Measurements from ENCODE around the gene ATP6V0D1.
A peak's percentile ranks its signal among the peaks of the same experiment; 100 is the strongest.

ATP6V0D1 gene

GRCh38 chr16:67445126-67445426, 35.9 kb downstream of the ATP6V0D1 start:
- no peak for DNase-seq

GRCh38 chr16:67444259-67445125, 36.5 kb downstream of the ATP6V0D1 start:
- DNase-seq: no peak

DNA sequence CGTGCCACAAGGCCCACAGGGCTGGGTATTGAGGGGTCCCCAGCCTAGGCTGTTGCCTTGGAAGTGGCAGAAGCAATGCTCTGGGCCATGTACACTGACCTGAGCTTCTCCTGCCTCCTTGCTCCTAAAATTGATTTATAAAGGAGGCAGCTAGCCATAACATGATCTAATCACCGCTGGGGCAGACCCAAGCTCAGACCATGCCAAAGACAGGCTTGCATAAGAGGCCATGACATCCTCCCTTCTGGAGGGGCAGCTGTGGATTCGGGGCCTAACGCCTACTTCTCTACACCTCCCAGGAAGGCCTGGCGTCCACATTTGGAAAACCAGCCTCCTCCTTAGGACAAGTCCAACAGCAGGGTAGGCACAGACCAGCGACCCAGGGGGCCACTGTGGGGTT, 37.7 kb downstream of the ATP6V0D1 start:
- peak in 1 of 2 experiments; percentile 29 for DNase-seq

DNA sequence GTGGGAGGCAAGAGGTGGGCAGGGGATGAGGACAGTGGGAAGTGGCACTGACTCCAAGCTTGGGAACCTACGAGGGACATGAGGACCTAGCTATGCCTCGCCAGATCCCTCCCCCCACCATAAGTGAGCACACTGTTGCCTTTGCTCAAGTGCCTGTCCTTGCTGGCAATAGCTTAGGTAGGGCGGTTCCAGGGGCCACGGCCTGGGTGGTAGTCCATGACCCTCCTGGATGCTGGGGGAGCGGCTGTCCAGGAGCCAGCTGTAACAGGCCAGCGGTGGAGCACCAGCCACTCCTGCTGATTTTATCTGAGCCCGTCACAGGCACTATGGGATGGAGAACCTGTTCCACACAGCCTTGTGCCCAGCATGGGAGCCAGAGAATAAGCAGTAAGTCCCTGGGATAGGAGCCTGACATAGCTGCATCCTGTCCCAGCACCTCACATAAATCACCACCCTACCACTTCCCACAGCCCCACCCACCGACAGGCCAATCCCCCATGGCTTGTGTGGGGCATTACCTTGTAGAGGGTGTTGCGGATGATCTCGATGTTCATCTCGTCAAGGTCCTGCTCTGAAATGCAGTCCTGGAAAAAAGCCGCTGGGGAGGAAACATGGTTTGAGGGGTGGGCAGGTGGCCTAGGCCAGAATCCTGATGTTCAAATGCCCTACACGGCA, 38.2 kb downstream of the ATP6V0D1 start:
- DNase-seq: no peak

GRCh38 chr16:67441907-67442306, 39.0 kb downstream of the ATP6V0D1 start:
- peak in 1 of 2 experiments; percentile 67 for DNase-seq

DNA sequence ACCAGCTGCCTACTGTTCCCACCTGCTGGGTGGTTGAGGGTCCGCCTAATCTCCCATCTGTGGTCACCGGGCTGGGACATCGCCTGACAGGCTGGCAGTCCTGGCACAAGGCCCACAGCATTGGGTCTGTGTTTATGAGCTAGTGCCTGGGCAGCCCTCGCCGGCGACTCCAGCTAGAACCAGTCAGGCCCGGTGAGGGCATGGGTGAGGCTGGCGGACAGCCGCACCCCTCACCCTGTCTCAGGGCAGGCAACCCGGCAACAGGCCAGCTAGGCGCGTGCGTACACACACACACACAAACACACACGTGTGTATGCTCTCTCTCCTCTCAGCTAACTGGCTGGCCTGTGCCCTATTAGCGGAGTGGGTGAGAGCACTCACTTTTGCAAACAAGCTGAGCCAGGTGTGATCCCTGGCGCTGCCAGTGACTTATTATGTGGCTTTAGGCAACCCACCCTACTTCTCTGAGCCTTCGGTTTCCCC, 39.6 kb downstream of the ATP6V0D1 start:
- DNase-seq: peak in 1 of 2 experiments; percentile 83

DNA sequence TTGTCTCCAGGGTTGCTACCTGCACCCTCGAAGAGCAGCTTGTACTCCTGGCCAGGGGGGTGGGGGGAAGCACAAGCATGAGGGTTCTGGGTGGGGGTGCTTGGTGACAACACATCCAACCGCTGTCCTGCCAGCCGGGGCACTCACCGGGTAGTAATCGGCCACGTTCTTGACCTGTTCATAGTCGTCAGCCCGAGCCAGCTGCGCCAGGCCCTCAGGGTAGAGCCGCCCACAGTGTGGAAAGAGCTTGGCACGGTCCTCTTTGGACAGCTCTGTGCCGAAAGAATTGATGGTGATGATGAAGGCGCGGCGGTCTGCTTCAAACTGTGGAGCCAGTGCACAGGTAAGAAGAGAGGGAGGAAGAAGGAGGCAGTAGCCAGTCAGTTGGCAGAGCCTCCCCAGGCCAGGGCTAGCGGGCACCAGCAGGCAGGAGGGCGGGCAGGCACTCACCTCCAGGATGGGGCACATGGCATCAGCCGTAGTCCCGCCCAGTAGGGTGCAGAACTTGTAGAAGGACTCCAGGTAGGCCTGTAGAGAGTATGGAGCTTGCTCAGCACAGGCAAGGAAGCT, 42.0 kb downstream of the ATP6V0D1 start:
- DNase-seq: no peak

- DNase-seq: no peak
Observed at GRCh38 chr16:67438098-67438791, 42.7 kb downstream of the ATP6V0D1 start.

- no peak for DNase-seq
Observed at GRCh38 chr16:67437513-67437912, 43.4 kb downstream of the ATP6V0D1 start.

DNA sequence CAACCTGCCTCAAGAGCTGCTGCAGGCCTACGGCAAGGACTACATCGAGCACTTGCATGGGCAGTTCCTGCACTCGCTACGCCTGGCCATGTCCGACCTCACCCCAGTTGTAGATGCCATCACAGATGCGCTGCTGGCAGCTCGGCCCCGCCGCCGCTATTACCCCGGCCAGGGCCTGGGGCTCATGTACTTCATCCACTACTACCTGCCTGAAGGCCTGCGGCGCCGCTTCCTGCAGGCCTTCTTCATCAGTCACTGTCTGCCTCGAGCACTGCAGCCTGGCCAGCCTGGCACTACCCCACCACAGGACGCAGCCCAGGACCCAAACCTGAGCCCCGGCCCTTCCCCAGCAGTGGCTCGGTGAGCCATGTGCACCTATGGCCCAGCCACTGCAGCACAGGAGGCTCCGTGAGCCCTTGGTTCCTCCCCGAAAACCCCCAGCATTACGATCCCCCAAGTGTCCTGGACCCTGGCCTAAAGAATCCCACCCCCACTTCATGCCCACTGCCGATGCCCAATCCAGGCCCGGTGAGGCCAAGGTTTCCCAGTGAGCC, 44.2 kb downstream of the ATP6V0D1 start:
- no peak for DNase-seq

GRCh38 chr16:67435758-67436164, 45.2 kb downstream of the ATP6V0D1 start:
- no peak for DNase-seq

DNA sequence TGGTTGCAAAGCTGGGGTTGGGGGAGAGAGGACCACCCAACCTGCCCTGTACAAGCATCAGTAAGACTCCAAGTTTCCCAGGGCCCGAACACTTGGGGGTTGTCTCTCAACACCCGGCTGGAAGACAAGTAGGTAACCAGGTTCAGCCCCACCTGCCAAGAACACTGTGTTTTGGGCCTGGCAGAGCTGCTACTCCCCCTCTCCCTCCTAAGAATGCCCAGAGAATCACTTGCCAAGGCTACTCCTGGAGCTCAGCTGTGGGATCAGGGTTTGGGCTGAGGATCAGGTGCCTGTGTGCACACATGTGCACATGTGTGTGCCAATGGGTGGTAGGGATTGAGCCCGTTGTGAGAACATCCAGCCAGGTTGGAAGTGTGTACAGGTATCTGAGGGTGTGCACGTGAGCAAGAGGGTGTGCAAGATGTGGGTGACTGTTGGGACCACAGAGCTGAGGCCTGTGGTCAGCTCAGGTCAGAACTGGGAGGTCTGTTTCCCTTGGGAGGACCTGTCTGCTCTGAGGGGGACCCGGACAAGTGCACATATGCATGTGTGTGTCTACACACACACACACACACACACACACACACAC, 47.7 kb downstream of the ATP6V0D1 start:
- DNase-seq: no peak

- no peak for DNase-seq
Observed at GRCh38 chr16:67432506-67432890, 48.5 kb downstream of the ATP6V0D1 start.

DNA sequence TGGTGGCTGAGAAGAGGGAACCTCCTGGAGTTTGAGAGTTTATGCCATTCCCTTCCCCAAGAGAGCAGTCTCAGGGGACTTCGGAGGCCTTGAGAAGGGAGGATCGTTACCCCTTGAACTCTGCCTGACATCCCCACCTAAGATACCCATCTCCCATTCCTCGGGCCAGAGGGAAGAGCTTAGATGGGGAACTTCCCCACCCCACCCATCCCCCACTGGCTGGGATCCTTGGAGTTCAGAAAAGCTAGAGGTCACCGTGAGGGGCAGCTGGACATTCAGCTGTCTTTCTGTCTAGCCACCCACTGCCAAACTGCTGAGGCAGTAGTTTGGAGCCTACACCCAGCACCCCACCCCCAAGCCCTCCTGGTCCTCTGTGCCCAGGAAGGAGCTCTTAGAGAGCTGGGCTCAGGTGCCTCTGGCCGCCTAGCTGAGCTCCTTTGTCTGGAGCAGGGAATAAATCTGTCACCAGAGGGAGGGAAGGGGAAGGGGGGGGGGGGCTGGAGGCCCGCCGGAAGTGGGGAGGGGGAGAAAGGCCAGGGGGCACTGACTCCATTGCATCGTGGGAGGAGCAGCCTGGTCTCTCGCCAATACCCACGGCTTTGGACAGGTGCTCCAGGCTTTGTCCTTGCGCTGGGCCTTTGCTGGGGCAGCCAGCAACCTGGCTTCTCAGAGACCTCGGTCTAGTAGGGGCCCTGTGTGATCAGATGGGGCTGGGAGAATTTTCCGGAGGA, 49.0 kb downstream of the ATP6V0D1 start:
- no peak for DNase-seq

DNA sequence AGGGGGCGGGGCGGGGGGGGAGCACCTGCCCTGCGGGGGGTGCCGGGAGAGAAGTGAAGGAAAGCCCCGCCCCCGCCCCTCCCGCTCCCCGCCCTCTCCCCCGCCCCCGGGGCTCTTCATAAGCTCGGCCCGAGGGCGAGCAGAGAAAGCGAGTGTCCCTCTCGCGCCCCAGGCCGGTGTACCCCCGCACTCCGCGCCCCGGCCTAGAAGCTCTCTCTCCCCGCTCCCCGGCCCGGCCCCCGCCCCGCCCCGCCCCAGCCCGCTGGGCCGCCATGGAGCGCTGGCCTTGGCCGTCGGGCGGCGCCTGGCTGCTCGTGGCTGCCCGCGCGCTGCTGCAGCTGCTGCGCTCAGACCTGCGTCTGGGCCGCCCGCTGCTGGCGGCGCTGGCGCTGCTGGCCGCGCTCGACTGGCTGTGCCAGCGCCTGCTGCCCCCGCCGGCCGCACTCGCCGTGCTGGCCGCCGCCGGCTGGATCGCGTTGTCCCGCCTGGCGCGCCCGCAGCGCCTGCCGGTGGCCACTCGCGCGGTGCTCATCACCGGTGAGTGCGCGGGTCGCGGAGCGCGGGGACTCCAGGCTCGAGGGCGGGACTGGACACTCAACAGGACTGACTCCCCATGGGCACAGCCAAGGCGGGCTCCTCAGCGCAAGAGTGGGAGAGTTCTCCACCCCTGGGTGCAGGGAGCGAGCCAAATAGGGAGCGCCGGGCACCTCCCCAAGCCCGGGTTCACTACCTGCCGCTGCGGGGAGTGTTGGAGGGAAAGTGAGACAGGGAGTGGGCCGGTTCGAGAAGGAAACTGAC, 49.8 kb downstream of the ATP6V0D1 start, which contains the start of gene HSD11B2:
Gene HSD11B2 (plus strand): TSS at position 145 of the 798 bp plus-strand sequence. CDS start 128 bp downstream, at position 273.
- DNase-seq: no peak

- no peak for DNase-seq
Observed at GRCh38 chr16:67430504-67430976, 50.4 kb downstream of the ATP6V0D1 start.

- no peak for DNase-seq
Observed at GRCh38 chr16:67429799-67430503, 51.0 kb downstream of the ATP6V0D1 start.

DNA sequence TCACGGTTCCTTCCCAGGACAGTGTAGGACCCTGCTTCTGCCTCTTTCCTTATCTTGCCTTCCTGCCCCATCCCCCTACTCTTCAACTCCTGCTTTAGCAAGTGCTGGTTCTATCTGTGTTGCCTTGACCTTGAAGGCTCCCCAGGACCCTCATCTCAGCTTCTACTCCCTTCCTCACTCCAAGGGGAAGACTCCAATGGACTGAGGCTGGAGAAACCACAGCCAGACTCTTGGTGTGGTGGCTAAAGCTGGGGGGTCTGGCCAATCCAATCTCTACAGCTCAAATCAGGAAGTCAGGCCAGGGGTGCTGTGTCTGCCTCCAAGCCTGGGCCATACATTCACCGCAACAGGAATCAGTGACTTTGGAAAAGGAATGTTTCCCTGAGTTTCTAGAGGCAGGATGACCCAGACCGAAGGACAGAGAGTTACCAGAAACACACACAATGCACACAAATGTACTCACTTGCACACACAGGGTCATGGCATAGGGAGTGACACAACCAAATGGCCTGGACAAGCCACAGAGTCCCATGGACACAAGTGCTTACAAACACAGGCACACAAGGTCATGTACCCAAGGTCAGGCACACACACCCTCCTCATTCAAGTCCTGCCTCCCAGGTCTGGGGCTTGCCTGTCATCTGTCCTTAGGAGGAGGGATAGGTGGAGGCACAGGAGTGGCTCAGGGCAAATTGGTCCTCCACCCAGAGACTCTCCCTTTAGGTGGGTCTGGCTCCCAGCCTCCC, 51.7 kb downstream of the ATP6V0D1 start:
- no peak for DNase-seq

DNA sequence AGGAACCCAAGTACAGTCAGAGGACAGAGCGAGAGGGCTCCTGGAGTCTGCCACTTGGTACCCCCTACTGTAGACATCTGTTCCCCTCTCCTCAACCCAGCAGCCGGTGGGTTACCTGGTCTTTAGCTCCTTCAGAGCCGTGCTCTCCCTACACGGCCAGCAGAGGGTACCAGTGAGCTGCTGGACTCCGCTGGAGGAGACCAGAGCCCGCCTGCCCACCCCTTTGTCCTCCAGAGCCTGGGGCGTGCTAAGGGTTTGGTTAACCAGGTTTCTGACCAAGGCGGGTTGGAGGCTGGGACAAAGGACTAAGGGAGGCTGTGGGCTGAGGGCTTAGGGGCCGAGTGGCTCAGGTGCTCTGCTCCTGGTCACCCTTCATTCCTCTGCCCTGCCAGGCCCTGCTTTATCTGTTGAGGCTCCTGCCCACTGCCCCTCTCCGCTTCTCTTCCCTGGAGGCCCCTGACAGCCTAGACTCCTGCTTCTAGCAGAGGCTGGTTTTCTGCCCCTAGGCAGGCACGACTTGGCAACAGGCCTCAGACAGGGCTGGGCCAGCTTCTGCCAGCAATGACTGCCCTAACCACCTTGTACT, 52.7 kb downstream of the ATP6V0D1 start:
- peak; percentile 22 to 60 for DNase-seq
